Cerebellar nuclear complex (tissue), 1 donor: ENCODE measurements around the gene PCED1B.

Experiments
- DNase-seq, 2 experiments: peaks; one replicate each; lab custom pipeline; 2025; lab: John Stamatoyannopoulos, UW

Gene PCED1B

GRCh38 chr12:47120736-47121135 lies 41.3 kb downstream of the PCED1B start:
- DNase-seq = no peak

DNA sequence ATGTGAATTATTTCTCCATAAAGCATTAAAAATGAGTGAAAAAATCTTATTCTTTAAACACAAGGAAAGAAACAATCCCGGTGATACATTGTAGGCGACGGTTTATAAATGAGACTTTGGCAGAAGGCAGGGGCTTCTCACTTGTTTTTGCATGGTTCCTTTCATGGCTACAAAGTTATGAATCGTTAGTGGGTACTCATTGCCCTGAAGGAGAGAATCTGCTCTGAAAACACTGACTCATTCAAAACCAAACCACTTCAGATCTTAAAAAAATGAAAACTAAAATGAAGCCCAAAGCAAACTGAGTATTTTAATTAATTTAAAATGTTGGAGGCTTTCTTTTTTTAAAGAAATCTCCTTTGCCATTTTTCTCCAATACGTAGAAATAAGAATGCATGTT lies 41.7 kb downstream of the PCED1B start:
- no peak for DNase-seq

- DNase-seq = no peak
These were observed 43.2 kb downstream of the PCED1B start for GRCh38 chr12:47122602-47123001.

DNA sequence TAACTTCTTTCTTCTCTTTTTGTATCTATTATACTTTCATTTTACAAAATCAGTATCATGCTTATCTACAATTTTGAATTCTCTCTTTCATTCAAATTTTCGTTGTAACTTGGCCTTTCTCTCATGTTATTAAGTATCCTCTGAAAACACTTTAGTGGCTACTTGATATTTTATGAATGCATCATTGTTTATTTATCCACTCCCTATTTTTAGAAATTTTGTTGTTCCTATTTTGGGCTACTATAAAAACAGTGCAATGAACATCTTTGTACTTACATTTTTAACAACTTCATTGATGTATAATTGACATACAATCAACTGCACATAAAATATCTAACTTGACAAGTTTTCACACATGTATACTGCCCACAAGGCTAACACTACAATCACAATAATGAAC lies 44.3 kb downstream of the PCED1B start:
- DNase-seq = no peak

GRCh38 chr12:47124451-47124850 lies 45.0 kb downstream of the PCED1B start:
- no peak for DNase-seq

DNA sequence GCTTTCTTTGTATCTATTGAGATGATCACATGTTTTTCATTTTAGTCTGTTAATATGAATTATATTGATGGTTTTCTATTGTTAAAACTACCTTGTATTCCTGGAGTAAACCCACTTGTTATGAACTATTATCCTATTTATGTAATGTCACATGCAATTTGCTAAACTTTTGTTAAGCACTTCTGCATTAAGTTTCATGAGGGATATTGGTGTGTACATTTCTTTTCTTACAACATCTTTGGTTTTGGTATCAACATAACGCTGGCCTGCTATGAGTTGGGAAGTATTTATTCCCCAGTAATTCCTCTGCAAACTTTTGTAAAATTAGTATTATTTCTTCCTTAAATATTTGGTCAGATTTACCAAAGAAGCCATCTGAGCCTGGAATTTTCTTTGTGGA lies 46.8 kb downstream of the PCED1B start:
- no peak for DNase-seq

- DNase-seq = no peak
These were observed 51.6 kb downstream of the PCED1B start for GRCh38 chr12:47131011-47131410.

- DNase-seq = no peak
These were observed 54.6 kb downstream of the PCED1B start for GRCh38 chr12:47134005-47134404.

- DNase-seq = no peak
These were observed 56.2 kb downstream of the PCED1B start for GRCh38 chr12:47135578-47135977.

- DNase-seq = no peak
These were observed 59.7 kb downstream of the PCED1B start for GRCh38 chr12:47139000-47139681.

DNA sequence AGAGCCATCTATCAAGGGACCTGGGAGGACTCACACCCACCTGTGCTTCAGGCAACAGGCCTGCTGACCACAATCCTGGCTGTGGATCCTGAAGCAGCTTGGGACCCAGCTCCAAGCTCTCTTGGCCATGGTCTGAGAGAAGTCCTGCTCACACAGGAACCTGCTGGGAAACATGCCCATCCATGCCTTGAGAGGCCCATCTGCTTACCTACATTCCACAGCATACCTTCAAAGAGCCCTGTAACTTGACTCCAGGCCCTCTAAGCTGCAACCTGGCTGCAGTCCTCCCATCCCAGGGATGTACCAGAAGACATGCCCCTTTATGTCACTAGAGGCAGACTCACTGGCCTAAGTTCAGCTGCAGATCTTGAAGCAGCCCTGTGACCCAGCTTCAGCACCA lies 62.0 kb downstream of the PCED1B start:
- DNase-seq = no peak

DNA sequence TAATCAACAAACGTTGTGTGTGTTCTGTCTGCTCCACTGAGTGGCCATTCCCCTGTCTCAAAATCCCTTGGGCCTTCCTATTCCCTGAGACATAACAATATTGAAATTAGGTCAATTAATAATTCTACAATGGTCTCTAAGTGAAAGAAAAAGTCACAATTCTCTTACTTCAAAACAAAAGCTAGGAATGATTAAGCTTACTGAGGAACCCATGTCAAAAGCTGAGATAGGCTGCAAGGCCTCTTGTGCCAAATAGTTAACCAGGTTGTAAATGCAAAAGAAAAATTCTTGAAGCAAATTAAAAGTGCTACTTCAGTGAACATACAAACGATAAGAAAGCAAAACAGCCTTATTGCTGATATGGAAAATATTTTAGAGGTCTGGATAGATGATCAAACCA lies 65.3 kb downstream of the PCED1B start:
- DNase-seq = no peak

DNA sequence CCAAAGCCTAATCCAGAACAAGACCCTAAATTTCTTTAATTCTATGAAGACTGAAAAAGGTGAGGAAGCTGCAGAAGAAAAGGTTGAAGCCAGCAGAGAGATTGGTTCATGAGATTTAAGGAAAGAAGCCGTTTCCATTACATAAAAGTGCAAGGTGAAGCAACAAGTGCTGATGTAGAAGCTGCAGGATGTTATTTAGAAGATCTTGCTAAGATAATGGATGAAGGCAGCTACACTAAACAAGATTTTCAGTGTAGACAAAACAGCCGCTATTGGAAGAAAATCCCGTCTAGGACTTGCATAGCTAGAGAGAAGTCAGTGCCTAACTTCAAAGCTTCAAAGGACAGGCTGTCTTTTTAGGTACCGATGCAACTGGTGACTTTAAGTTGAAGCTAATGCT lies 65.8 kb downstream of the PCED1B start:
- DNase-seq = no peak

DNA sequence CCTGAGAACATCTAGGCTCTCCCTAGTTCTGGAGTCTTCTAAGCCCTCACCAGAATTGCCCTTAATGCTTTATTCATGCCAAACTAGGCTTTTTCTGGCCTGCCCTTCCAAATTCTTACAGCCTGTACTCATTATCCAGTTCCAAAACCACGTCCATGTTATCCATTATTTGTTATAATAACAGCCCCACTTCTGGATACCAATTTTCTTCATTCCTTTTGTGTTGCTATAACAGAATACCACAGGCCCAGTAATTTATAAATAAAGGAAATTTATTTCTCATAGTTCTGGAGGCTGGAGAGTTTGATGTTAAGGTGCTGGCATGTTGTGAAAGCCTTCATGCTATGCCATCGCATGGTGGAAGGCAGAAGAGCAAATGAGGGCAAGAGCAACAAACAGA lies 68.3 kb downstream of the PCED1B start:
- no peak for DNase-seq

- DNase-seq = no peak
These were observed 69.7 kb downstream of the PCED1B start for GRCh38 chr12:47149146-47149545.

DNA sequence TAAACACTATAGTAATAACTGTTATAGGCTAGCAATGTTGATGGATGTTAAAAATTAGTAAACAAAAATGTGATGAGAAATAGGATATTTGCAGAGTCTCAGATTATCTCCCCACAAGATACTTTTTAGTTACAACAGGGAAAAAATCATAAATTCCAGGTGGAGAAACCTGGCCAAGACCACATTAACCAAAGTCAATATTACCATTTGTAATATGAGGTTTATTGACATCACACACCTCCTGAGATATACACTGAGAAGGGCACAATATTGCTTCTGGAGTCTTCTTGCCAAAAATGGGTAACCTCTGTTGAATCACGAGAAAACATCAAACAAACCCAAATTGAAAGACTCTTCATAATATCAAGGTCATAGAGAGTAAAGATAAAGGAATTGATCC lies 72.7 kb downstream of the PCED1B start:
- no peak for DNase-seq

DNA sequence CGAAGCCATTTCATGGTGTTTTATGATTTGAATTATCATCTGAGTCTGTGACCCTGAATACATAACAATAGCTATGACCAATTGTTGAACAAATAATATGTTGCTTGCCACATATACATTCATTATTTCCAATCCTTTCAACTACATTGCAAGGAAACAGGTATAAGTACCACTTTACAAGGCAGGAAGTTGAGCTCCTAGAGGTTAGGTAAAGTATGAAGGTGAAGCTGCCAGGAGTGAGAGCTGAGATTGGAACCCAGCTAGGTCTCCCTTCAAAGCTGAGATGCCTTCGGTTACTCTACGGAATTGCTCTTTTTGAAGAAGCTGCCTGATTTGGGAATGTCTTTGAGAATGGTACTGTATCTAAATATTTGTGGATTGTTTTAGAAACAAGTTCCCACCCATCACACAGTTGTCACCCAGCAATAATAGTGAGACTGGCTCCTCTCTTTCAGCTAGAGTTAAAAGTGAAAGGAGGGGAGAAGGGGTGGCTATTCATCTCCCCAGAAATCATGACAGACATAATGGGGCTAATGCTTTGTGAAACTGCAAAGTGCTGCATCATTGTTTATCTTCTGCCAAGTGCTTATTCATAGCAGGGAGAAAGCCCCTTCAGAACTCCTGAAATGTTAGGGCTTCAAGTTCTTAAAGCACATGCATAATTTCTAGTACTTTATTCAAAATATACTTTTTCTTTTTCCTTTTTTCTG lies 76.2 kb downstream of the PCED1B start:
- no peak for DNase-seq

DNA sequence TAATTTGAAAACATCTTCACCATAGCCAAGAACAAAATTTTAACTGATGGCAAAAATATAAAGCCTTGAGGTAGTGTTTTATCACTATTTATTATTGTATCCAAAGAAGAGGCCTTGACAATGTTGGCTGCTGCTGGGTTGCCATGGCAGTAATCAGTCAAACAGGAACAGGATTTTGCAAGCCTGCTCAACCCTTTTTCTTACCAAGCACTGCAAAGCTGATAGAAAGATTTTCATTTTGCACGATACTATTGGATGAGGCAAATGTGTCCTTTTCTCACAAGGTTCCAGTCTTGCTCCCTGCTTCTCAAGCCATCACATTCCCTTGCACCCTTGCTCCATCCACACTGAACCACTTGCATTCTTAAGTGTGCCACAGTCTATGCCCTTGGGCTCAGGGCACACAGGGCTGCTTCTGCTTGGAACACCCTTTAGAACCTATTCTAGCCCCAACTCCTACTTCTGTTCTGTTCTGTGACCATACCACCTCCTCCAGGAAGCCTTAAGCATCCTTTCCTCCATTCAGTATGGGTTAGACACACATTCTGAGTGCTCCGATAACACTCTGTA lies 76.8 kb downstream of the PCED1B start:
- DNase-seq = no peak

GRCh38 chr12:47158792-47159191 lies 79.4 kb downstream of the PCED1B start:
- no peak for DNase-seq

DNA sequence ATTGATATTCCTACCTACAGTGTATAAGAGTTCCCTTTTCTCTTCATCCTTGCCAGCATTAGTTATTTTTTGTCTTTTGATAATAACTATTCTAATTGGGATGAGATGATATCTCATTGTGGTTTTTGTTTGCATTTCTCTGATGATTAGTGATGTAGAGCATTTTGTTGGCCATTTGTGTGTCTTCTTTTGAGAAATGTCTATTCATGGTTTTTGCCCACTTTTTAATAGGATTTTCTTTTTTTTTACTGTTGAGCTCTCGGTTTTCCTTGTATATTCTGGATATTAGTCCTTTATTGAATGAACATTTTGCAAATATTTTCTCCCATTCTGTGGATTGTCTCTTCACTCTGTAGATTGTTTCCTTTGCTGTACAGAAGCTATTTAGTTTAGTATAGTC lies 79.9 kb downstream of the PCED1B start:
- no peak for DNase-seq

DNA sequence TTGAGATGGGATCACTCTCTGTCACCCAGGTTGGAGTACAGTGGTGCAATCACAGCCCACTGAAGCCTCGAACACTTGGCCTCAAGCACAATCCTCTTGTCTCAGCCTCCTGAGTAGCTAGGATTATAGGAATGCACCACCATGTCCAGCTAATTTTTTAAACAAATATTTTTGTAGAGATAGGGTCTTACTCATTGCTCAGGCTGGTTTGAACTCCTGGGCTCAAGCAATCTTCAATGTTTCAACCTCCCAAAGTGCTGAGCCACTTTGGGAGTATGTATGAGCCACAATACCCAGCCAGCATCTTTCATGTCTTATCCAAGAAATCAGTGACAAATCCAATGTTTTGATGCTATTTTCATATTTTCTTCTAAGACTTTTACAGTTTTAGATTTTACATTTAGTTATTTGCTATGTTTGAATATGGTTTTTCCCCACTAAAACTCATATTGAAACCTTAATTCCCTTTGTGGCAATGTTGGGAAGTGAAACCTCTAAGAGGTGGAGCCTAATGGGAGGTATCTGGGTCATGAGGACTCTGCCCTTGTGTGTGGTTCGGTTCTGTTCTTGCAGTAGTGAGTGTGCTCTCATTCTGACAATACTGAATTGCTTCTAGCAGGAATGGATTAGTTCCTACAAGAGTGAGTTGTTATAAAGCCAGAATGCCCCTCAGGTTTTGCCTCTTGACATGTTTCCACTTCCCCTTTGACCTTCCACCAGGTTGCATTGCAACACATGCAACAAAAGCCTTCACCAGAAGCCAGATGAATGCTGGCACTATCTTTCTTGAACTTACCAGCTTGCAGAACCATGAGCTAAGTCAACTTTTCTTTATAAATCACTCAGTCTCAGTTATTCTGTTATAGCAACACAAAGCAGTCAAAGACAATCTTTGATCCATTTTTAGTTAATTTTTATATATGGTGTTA lies 81.2 kb downstream of the PCED1B start:
- no peak for DNase-seq

GRCh38 chr12:47164116-47164515 lies 84.7 kb downstream of the PCED1B start:
- DNase-seq = no peak
